ENCODE data around the gene TRAPPC14. TPM values are rescaled to one million over a fixed set of nuclear protein-coding genes. Genes with fewer than 3 reads are reported as not detected.

Gene TRAPPC14
- total and polyA plus RNA-seq, 10 of the 15 experiments (the other 5 are each of a cell fraction or from before 2014, with no cell fraction given), result 0.21 to 24.7 (median 7.5) TPM

DNA sequence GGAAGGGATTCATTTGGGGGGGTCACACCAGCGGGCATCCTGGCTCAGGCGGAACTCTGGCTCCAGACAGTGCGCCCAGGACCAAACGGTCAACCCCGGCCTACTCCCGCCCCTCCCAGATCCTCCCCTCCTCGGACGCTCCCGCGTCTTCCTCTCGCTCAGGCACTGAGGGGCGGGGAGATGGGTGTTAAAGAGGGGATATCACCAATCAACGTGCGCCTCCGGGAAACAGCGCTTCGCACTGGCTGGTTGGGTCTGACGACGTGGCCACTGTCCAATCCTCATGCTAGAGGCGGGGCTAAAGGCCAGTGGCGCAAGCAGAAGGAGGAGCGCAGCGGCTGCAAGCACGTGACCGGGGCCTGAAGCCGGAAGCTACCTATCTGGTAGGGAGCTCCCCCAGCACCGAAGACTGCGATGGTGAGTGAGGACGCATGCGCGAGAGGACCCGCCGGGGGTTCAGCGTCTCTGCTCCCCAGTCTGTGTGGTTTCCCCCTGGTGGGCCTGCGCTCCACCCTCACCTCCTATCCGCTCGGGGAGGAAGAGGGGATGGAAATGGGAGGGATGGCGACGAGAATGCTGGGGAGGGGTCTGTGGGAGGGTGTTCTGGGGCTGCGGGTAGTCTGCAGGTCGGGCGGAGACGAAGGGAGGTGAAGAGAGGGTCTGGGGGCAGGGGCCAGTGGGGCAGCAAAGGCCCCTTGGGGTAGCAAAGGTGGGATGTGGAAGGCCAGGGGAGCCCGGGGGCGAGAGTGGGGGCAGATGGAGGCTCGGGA is 9.8 kb downstream of the TRAPPC14 start, which contains the start of gene LAMTOR4 (continued):
- TF ChIP-seq RBBP5 (conservative IDR thresholded peaks at IDR 0.05) (no peak), YBX1 (IDR thresholded peaks at IDR 0.05) (no peak), ZSCAN29 (IDR thresholded peaks at IDR 0.05) (no peak), NRF1 (conservative IDR thresholded peaks at IDR 0.05; ENCODE audit: low read depth, low read length) (peak; percentile 73), EGR1 (IDR thresholded peaks at IDR 0.05; ENCODE audit: borderline replicate concordance in 1 of 2, low read depth in 2 of 2, low read length in 2 of 2) (0 out of 3 replicates have a peak, but pooled peaks of 1 of the 2 experiments have one; percentile 7), EZH2 (IDR thresholded peaks at IDR 0.05; ENCODE audit: borderline replicate concordance, control insufficient read depth, low read depth, low read length) (no peak), RAD21 (IDR thresholded peaks at IDR 0.05; ENCODE audit: insufficient read depth, low read depth, low read length) (no peak), SPI1 (IDR thresholded peaks at IDR 0.05; ENCODE audit: borderline replicate concordance, insufficient read depth, low read depth, low read length) (peak; percentile 27; the same call in 1 of the 2 replicates), TCF7 (IDR thresholded peaks at IDR 0.05; ENCODE audit: borderline replicate concordance) (no peak), KAT2A (conservative IDR thresholded peaks at IDR 0.05; ENCODE audit: control insufficient read depth, low read depth, low read length) (no peak), ETV6 (conservative IDR thresholded peaks at IDR 0.05 in 1 of 2, IDR thresholded peaks at IDR 0.05 in 1 of 2; ENCODE audit: borderline replicate concordance in 1 of 2, low read depth in 1 of 2) (no peak), TBL1XR1 (IDR thresholded peaks at IDR 0.05; ENCODE audit: low read depth, low read length) (no peak; the same call in 1 of the 2 replicates)
- TF ChIP-seq, protein P1, sequence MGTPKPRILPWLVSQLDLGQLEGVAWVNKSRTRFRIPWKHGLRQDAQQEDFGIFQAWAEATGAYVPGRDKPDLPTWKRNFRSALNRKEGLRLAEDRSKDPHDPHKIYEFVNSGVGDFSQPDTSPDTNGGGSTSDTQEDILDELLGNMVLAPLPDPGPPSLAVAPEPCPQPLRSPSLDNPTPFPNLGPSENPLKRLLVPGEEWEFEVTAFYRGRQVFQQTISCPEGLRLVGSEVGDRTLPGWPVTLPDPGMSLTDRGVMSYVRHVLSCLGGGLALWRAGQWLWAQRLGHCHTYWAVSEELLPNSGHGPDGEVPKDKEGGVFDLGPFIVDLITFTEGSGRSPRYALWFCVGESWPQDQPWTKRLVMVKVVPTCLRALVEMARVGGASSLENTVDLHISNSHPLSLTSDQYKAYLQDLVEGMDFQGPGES (IDR thresholded peaks at IDR 0.05), result peak; percentile 89
- TF ChIP-seq, protein P2, sequence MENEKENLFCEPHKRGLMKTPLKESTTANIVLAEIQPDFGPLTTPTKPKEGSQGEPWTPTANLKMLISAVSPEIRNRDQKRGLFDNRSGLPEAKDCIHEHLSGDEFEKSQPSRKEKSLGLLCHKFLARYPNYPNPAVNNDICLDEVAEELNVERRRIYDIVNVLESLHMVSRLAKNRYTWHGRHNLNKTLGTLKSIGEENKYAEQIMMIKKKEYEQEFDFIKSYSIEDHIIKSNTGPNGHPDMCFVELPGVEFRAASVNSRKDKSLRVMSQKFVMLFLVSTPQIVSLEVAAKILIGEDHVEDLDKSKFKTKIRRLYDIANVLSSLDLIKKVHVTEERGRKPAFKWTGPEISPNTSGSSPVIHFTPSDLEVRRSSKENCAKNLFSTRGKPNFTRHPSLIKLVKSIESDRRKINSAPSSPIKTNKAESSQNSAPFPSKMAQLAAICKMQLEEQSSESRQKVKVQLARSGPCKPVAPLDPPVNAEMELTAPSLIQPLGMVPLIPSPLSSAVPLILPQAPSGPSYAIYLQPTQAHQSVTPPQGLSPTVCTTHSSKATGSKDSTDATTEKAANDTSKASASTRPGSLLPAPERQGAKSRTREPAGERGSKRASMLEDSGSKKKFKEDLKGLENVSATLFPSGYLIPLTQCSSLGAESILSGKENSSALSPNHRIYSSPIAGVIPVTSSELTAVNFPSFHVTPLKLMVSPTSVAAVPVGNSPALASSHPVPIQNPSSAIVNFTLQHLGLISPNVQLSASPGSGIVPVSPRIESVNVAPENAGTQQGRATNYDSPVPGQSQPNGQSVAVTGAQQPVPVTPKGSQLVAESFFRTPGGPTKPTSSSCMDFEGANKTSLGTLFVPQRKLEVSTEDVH (IDR thresholded peaks at IDR 0.05; ENCODE audit: low read depth, partially characterized antibody), result no peak
- TF ChIP-seq, protein P3, sequence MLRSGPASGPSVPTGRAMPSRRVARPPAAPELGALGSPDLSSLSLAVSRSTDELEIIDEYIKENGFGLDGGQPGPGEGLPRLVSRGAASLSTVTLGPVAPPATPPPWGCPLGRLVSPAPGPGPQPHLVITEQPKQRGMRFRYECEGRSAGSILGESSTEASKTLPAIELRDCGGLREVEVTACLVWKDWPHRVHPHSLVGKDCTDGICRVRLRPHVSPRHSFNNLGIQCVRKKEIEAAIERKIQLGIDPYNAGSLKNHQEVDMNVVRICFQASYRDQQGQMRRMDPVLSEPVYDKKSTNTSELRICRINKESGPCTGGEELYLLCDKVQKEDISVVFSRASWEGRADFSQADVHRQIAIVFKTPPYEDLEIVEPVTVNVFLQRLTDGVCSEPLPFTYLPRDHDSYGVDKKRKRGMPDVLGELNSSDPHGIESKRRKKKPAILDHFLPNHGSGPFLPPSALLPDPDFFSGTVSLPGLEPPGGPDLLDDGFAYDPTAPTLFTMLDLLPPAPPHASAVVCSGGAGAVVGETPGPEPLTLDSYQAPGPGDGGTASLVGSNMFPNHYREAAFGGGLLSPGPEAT (IDR thresholded peaks at IDR 0.05; ENCODE audit: low read depth), result no peak
- TF ChIP-seq, protein P4, sequence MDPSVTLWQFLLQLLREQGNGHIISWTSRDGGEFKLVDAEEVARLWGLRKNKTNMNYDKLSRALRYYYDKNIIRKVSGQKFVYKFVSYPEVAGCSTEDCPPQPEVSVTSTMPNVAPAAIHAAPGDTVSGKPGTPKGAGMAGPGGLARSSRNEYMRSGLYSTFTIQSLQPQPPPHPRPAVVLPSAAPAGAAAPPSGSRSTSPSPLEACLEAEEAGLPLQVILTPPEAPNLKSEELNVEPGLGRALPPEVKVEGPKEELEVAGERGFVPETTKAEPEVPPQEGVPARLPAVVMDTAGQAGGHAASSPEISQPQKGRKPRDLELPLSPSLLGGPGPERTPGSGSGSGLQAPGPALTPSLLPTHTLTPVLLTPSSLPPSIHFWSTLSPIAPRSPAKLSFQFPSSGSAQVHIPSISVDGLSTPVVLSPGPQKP (IDR thresholded peaks at IDR 0.05; ENCODE audit: low read depth, low read length), result peak; percentile 62; the same call in 1 of the 2 replicates
- TF ChIP-seq, protein P5, sequence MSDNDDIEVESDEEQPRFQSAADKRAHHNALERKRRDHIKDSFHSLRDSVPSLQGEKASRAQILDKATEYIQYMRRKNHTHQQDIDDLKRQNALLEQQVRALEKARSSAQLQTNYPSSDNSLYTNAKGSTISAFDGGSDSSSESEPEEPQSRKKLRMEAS (IDR thresholded peaks at IDR 0.05; ENCODE audit: low read depth, low read length), result peak; percentile 82

Measured in GM12878 (cell line).